Panc1 (cell line): ENCODE results near the gene NFE2L1. TPM values are rescaled to one million over a fixed set of nuclear protein-coding genes. Genes with fewer than 3 reads are reported as not detected.
A peak's percentile ranks its signal among the peaks of the same experiment; 100 is the strongest.

Experiments used
- ATAC-seq: fragments of 200-7000 bp; cut with Tn5 transposase; 2 replicates; pipeline ENCODE4 v1.9.1; 2020; ENCODE audit warnings: mild to moderate bottlenecking, moderate library complexity
- BruUV-seq: library from RNA; stranded (reverse); fragments of 400-500 nt; replicated peaks from 2 replicates; lab custom pipeline; 2021; lab: Mats Ljungman, UMichigan
- CTCF ChIA-PET: fragments of 300-600 bp; sonication (Branson Sonifier 250); formaldehyde crosslinking; loops from one replicate; lab custom pipeline; 2022; ENCODE audit warnings: antibody characterized with exemption; lab: Charles Lee
- POLR2A ChIA-PET: fragments of 300-600 bp; sonication (Branson Sonifier 250); formaldehyde crosslinking; loops from one replicate; lab custom pipeline; 2022; ENCODE audit warnings: antibody characterized with exemption; lab: Charles Lee
- DNase-seq: peaks from one replicate; pipeline ENCODE4 v3.0.0-alpha.2; 2010; ENCODE audit warnings: low read depth, low spot score
- H3K27ac ChIP-seq: 2 replicates; pipeline ENCODE4 v1.5.1; 2011; ENCODE audit warnings: mild to moderate bottlenecking, low read length, inconsistent platforms
- H3K27me3 ChIP-seq: fragments of 200-500 bp; sonication (Bioruptor generic); 2 replicates; pipeline ENCODE4 v1.6.0; 2014; ENCODE audit warnings: low read length, inconsistent platforms; ENCODE audit not compliant: control insufficient read depth, insufficient read depth
- H3K36me3 ChIP-seq: fragments of 200-500 bp; sonication (Bioruptor generic); 2 replicates; pipeline ENCODE4 v1.5.1; 2014; ENCODE audit warnings: inconsistent platforms, mild to moderate bottlenecking, low read length, moderate library complexity; ENCODE audit not compliant: control insufficient read depth, insufficient read depth
- H3K4me1 ChIP-seq: 2 replicates; pipeline ENCODE4 v1.5.1; 2011; ENCODE audit warnings: inconsistent platforms, mild to moderate bottlenecking, low read length, moderate library complexity; ENCODE audit not compliant: control insufficient read depth, insufficient read depth
- H3K4me3 ChIP-seq, 2 experiments: 2 replicates each; pipeline ENCODE4 v1.5.1; 2011 to 2012; ENCODE audit warnings: low read depth in 2 of 2, low read length in 2 of 2, mild to moderate bottlenecking in 2 of 2, inconsistent platforms in 1 of 2, moderate library complexity in 1 of 2
- H3K9me3 ChIP-seq: fragments of 200-500 bp; sonication (Bioruptor generic); 2 replicates; pipeline ENCODE4 v1.5.1; 2014; ENCODE audit warnings: low read depth, mild to moderate bottlenecking, inconsistent platforms, low read length, moderate library complexity; ENCODE audit not compliant: control insufficient read depth, insufficient read depth
- CTCF ChIP-seq: fragments of 450-650 bp; IDR thresholded peaks from 2 replicates; pipeline ENCODE4 v1.5.1; 2017; ENCODE audit warnings: mild to moderate bottlenecking
- POLR2AphosphoS5 ChIP-seq: IDR thresholded peaks from 2 replicates; pipeline ENCODE4 v1.6.1; 2012; ENCODE audit warnings: mild to moderate bottlenecking, low read depth, low read length, moderate library complexity
- REST ChIP-seq, 2 experiments: IDR thresholded peaks; 2 replicates each; pipeline ENCODE4 v1.6.1; 2011 to 2012; ENCODE audit warnings: low read depth in 2 of 2, control low read depth in 1 of 2, low read length in 1 of 2, mild to moderate bottlenecking in 1 of 2, moderate library complexity in 1 of 2; ENCODE audit not compliant: insufficient read depth in 1 of 2
- SIN3A ChIP-seq: IDR thresholded peaks from 2 replicates; pipeline ENCODE4 v1.6.1; 2012; ENCODE audit warnings: low read depth, mild to moderate bottlenecking, low read length, moderate library complexity, borderline replicate concordance; ENCODE audit not compliant: insufficient read depth
- TCF7L2 ChIP-seq: IDR thresholded peaks from 2 replicates; pipeline ENCODE4 v1.6.1; 2011; ENCODE audit warnings: mild to moderate bottlenecking, low read depth, low read length, inconsistent platforms
- in situ Hi-C: cut with HindIII; loops from 2 replicates; pipeline ENCODE4 v1.10.0; 2016; ENCODE audit warnings: low sequenced_read_pairs, low pct_unique_long_range_greater_than_20kb
- intact Hi-C: fragments of 100-400 bp; cut with micrococcal nuclease; formaldehyde crosslinking; loops from one replicate; pipeline ENCODE4 v1.10.0; 2022; ENCODE audit not compliant: unreplicated experiment
- total RNA-seq: library from RNA; stranded (reverse); gene quantifications from one replicate; pipeline ENCODE4 v1.2.1, GENCODE V29; 2021; ENCODE audit not compliant: unreplicated experiment

Gene NFE2L1
- total RNA-seq, 1 experiment from 2014 or later: 210 TPM

GRCh38 chr17:48021934-48022333, 26.2 kb upstream of the NFE2L1 start:
- Histone ChIP-seq H3K9me3 (no peaks in the 10 kb centered on the region), H3K4me1 (peaks cover 27% of the 10 kb centered on the region), H3K27me3 (no peaks in the 10 kb centered on the region), H3K4me3 (no peak overlapping the region), H3K36me3 (no peaks in the 10 kb centered on the region), H3K27ac (no peak overlapping the region)
- no TSS peak for BruUV-seq
- DNase-seq (no peak), ATAC-seq (no peak)
- CTCF ChIA-PET: interaction anchor here (0.9 to 1.2 kb wide), 2 partner anchors 11 to 75 kb away, joined by 4 to 5 read pairs; no protein-coding TSS in a partner anchor
- in situ Hi-C loops (no loop called here), intact Hi-C loops (loop anchor here (10.0 kb wide), 1 partner anchor 593 kb away; the partner anchor contains the start of genes HOXB7 and HOXB8)
- POLR2A ChIA-PET: interaction anchor here (0.7 kb wide), 1 partner anchor 126 kb away, joined by 4 read pairs; no protein-coding TSS in a partner anchor
- TF ChIP-seq SIN3A (no peak), REST (IDR thresholded peaks at IDR 0.05; ENCODE audit: insufficient read depth in 1 of 2, low read depth in 2 of 2, low read length in 1 of 2) (no peak), TCF7L2 (no peak), CTCF (no peak), POLR2AphosphoS5 (no peak)

- peak overlapping the region; percentile 61 to 78; a peak in 3 of 4 replicates for H3K4me3 ChIP-seq
- POLR2A ChIA-PET: interaction anchor here (0.8 kb wide), 1 partner anchor 128 kb away, joined by 10 read pairs; no protein-coding TSS in a partner anchor
- BruUV-seq: no TSS peak
- intact Hi-C loops (loop anchor here (10.0 kb wide), 1 partner anchor 592 kb away; the partner anchor contains the start of genes HOXB7 and HOXB8), in situ Hi-C loops (no loop called here)
- CTCF ChIA-PET: interaction anchor here (1.0 kb wide), 1 partner anchor 20 kb away, joined by 3 read pairs; no protein-coding TSS in a partner anchor
- no peaks in the 10 kb centered on the region for H3K36me3 ChIP-seq
- ATAC-seq (no peak), DNase-seq (no peak)
- peaks cover 27% of the 10 kb centered on the region for H3K4me1 ChIP-seq
- TF ChIP-seq TCF7L2 (no peak), SIN3A (no peak), POLR2AphosphoS5 (no peak), CTCF (no peak), REST (IDR thresholded peaks at IDR 0.05; ENCODE audit: insufficient read depth in 1 of 2, low read depth in 2 of 2, low read length in 1 of 2) (no peak)
- no peaks in the 10 kb centered on the region for H3K27me3 ChIP-seq
- peak overlapping the region; percentile 72 for H3K27ac ChIP-seq
- no peaks in the 10 kb centered on the region for H3K9me3 ChIP-seq
Observed at GRCh38 chr17:48022901-48023300, 25.3 kb upstream of the NFE2L1 start.
